Keratinocyte (primary cell): ENCODE results near the gene WFDC1. TPM values are rescaled to one million over a fixed set of nuclear protein-coding genes. Genes with fewer than 3 reads are reported as not detected.

Experiments
- DNase-seq: peaks from one replicate; pipeline ENCODE4 v3.0.0-alpha.2; 2011; ENCODE audit warnings: low read depth, missing footprints, low spot score
- FAIRE-seq: peaks from 2 replicates; lab custom pipeline; 2011; peaks lifted over from hg19 to GRCh38; lab: Jason Lieb, UNC
- H2AFZ ChIP-seq: 2 replicates; pipeline ENCODE4 v1.6.0; 2012; ENCODE audit warnings: low read length, control low read depth, inconsistent platforms; ENCODE audit not compliant: control insufficient read depth
- H3K27ac ChIP-seq: 2 replicates; pipeline ENCODE4 v1.5.1; 2011; ENCODE audit warnings: low read length; ENCODE audit not compliant: control insufficient read depth, insufficient read depth
- H3K27me3 ChIP-seq: 3 replicates; pipeline ENCODE4 v1.6.0; 2011; ENCODE audit warnings: low read length; ENCODE audit not compliant: control insufficient read depth, insufficient read depth; ENCODE audit errors: extremely low read depth
- H3K36me3 ChIP-seq, 2 experiments: 2 replicates in 1 of 2; 3 replicates in 1 of 2; pipeline ENCODE4 v1.5.1; 2011; ENCODE audit warnings: low read length in 2 of 2, mild to moderate bottlenecking in 1 of 2; ENCODE audit not compliant: control insufficient read depth in 2 of 2, insufficient read depth in 2 of 2; ENCODE audit errors: extremely low read depth in 1 of 2
- H3K4me1 ChIP-seq: 3 replicates; pipeline ENCODE4 v1.5.1; 2011; ENCODE audit warnings: low read length; ENCODE audit not compliant: control insufficient read depth, insufficient read depth; ENCODE audit errors: extremely low read depth
- H3K4me2 ChIP-seq: 3 replicates; pipeline ENCODE4 v1.6.0; 2011; ENCODE audit warnings: low read depth, low read length; ENCODE audit not compliant: control insufficient read depth, insufficient read depth; ENCODE audit errors: extremely low read depth
- H3K4me3 ChIP-seq, 3 experiments: fragments of 200-600 bp in 1 of 3; sonication (generic) in 1 of 3; 2 replicates in 2 of 3; 3 replicates in 1 of 3; pipeline ENCODE4 v1.5.1; 2011 to 2016; ENCODE audit warnings: low read length in 3 of 3, mild to moderate bottlenecking in 3 of 3, control low read depth in 2 of 3, inconsistent platforms in 1 of 3, low read depth in 1 of 3, mixed read lengths in 1 of 3, mixed run types in 1 of 3, moderate library complexity in 1 of 3; ENCODE audit not compliant: control insufficient read depth in 2 of 3, insufficient read depth in 2 of 3; ENCODE audit errors: extremely low read depth in 1 of 3
- H3K79me2 ChIP-seq: 2 replicates; pipeline ENCODE4 v1.6.0; 2012; ENCODE audit warnings: low read length; ENCODE audit not compliant: control insufficient read depth, insufficient read depth
- H3K9ac ChIP-seq: 3 replicates; pipeline ENCODE4 v1.6.0; 2011; ENCODE audit warnings: low read length; ENCODE audit not compliant: control insufficient read depth, insufficient read depth; ENCODE audit errors: extremely low read depth
- H3K9me1 ChIP-seq: 3 replicates; pipeline ENCODE4 v1.6.0; 2011; ENCODE audit warnings: low read length; ENCODE audit not compliant: control insufficient read depth, insufficient read depth; ENCODE audit errors: extremely low read depth
- H3K9me3 ChIP-seq: 2 replicates; pipeline ENCODE4 v1.5.1; 2012; ENCODE audit warnings: low read depth, low read length; ENCODE audit not compliant: control insufficient read depth
- H4K20me1 ChIP-seq: 3 replicates; pipeline ENCODE4 v1.6.0; 2011; ENCODE audit warnings: low read length; ENCODE audit not compliant: control insufficient read depth, insufficient read depth; ENCODE audit errors: extremely low read depth
- EZH2 ChIP-seq: IDR thresholded peaks from one replicate; pipeline ENCODE4 v1.6.1; 2012; ENCODE audit warnings: inconsistent platforms, mild to moderate bottlenecking, low read length, moderate library complexity
- dilution Hi-C: fragments of 300-500 bp; cut with MboI; formaldehyde crosslinking; loops from one replicate; pipeline ENCODE4 v1.7.0; 2020; ENCODE audit warnings: low sequenced_read_pairs; ENCODE audit not compliant: extremely low pct_ligation_motif_present
- polyA plus RNA-seq, 5 experiments: library from polyadenylated mRNA; depleted of rRNA in 3 of 5; stranded (reverse) in 3 of 5; stranded (forward) in 1 of 5; unstranded in 1 of 5; fragments of >200 nt; gene quantifications; 1 replicate in 1 of 5; 2 replicates in 3 of 5; 3 replicates in 1 of 5; pipeline versions ENCODE4 v1.2.1 to v1.2.3, GENCODE V29; 2011 to 2012; ENCODE audit warnings: missing spikeins in 2 of 5, low read depth in 1 of 5, low replicate concordance in 1 of 5
- TF ChIP-seq, protein P1 (sequence below), 3 experiments: IDR thresholded peaks in 1 of 3; conservative IDR thresholded peaks in 1 of 3; optimal IDR thresholded peaks in 1 of 3; 2 replicates in 2 of 3; 3 replicates in 1 of 3; pipeline versions ENCODE3 to v1.5.1; 2011; ENCODE audit warnings: low read length in 3 of 3, mild to moderate bottlenecking in 3 of 3, moderate library complexity in 2 of 3, control low read depth in 1 of 3, inconsistent platforms in 1 of 3; ENCODE audit not compliant: insufficient read depth in 2 of 3; ENCODE audit errors: extremely low read depth in 1 of 3

WFDC1 gene
- polyA plus RNA-seq, 1 donor (not counting 4 experiments of a cell fraction or from before 2014, with no cell fraction given) = not detected

DNA sequence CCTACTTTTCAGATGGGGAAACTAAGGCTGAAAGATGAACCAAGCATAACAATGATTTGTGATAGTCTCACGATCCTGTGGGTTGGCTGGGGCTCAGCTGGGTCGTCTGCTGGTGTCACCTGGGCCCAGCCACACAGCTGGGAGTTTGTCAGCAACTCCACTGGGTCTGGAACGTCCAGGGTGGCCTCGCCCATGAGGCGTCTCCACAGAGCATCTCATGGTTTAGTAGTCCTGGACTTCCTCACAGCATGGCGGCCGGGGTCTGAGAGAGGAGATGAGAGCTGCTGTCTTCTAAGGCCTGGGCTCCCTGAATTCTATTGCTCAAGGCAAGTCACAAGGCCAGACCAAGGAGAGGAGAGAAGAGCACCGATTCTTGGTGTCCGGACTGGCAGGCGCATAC is 24.1 kb upstream of the WFDC1 start:
- no peaks in the 10 kb centered on the region for H3K4me1 ChIP-seq
- TF ChIP-seq, protein P1, sequence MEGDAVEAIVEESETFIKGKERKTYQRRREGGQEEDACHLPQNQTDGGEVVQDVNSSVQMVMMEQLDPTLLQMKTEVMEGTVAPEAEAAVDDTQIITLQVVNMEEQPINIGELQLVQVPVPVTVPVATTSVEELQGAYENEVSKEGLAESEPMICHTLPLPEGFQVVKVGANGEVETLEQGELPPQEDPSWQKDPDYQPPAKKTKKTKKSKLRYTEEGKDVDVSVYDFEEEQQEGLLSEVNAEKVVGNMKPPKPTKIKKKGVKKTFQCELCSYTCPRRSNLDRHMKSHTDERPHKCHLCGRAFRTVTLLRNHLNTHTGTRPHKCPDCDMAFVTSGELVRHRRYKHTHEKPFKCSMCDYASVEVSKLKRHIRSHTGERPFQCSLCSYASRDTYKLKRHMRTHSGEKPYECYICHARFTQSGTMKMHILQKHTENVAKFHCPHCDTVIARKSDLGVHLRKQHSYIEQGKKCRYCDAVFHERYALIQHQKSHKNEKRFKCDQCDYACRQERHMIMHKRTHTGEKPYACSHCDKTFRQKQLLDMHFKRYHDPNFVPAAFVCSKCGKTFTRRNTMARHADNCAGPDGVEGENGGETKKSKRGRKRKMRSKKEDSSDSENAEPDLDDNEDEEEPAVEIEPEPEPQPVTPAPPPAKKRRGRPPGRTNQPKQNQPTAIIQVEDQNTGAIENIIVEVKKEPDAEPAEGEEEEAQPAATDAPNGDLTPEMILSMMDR (optimal IDR thresholded peaks at IDR 0.05 in 1 of 3, IDR thresholded peaks at IDR 0.05 in 1 of 3, conservative IDR thresholded peaks at IDR 0.05 in 1 of 3; ENCODE audit: extremely low read depth in 1 of 3, insufficient read depth in 2 of 3, low read length in 3 of 3) = no peak
- TF ChIP-seq EZH2 = no peak
- H3K27ac ChIP-seq = no peak overlapping the region
- H3K9ac ChIP-seq = no peak overlapping the region
- H2AFZ ChIP-seq = no peak overlapping the region
- no peak for DNase-seq
- H4K20me1 ChIP-seq = no peaks in the 10 kb centered on the region
- H3K36me3 ChIP-seq = no peaks in the 10 kb centered on the region
- H3K79me2 ChIP-seq = no peaks in the 10 kb centered on the region
- H3K27me3 ChIP-seq = peaks cover 11% of the 10 kb centered on the region
- no peak overlapping the region for H3K4me2 ChIP-seq
- dilution Hi-C loops = loop anchor here (25.0 kb wide), 1 partner anchor 167 kb away; no protein-coding TSS in a partner anchor
- H3K9me3 ChIP-seq = no peaks in the 10 kb centered on the region
- no peaks in the 10 kb centered on the region for H3K9me1 ChIP-seq
- no peak for FAIRE-seq
- H3K4me3 ChIP-seq = no peak overlapping the region

DNA sequence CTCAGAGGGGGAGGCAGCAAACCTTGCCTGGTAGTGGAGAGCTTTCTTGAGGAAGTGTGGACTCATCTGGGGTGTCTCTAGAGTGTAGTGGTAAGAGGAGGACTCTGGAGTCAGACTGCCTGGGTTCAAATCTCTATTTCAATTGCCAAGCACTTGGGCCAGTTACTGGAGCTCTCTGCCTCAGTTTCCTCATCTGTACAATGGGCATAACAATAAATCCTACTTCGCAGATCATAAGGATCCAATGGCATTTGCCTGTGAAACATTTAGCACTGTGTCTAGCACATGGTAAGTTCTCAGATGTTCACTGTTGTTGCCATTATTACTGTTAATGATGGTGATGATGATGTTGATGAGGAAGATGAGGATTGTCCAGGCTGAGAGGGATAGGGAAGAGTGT is 23.6 kb upstream of the WFDC1 start:
- H3K4me2 ChIP-seq = no peak overlapping the region
- H4K20me1 ChIP-seq = no peaks in the 10 kb centered on the region
- H3K27ac ChIP-seq = no peak overlapping the region
- no peaks in the 10 kb centered on the region for H3K9me3 ChIP-seq
- no peak overlapping the region for H2AFZ ChIP-seq
- no peaks in the 10 kb centered on the region for H3K4me1 ChIP-seq
- H3K4me3 ChIP-seq = no peak overlapping the region
- dilution Hi-C loops = loop anchor here (25.0 kb wide), 1 partner anchor 166 kb away; no protein-coding TSS in a partner anchor
- H3K9ac ChIP-seq = no peak overlapping the region
- peaks cover 11% of the 10 kb centered on the region for H3K27me3 ChIP-seq
- DNase-seq (no peak), FAIRE-seq (no peak)
- no peaks in the 10 kb centered on the region for H3K36me3 ChIP-seq
- H3K9me1 ChIP-seq = no peaks in the 10 kb centered on the region
- TF ChIP-seq, protein P1 (optimal IDR thresholded peaks at IDR 0.05 in 1 of 3, IDR thresholded peaks at IDR 0.05 in 1 of 3, conservative IDR thresholded peaks at IDR 0.05 in 1 of 3; ENCODE audit: extremely low read depth in 1 of 3, insufficient read depth in 2 of 3, low read length in 3 of 3) = no peak
- TF ChIP-seq EZH2 = no peak
- no peaks in the 10 kb centered on the region for H3K79me2 ChIP-seq
